HepG2 (cell line): Measurements from ENCODE around the gene TANGO2. TPM values are rescaled to one million over a fixed set of nuclear protein-coding genes. Genes with fewer than 3 reads are reported as not detected.

ENCODE experiments used
- EEA1 ChIP-seq: sonication (generic); formaldehyde crosslinking; IDR thresholded peaks from 2 replicates; pipeline ENCODE4 v1.5.1; 2020; ENCODE audit warnings: mild to moderate bottlenecking, missing genetic modification reagents, borderline replicate concordance
- GPN1 ChIP-seq: sonication (generic); formaldehyde crosslinking; IDR thresholded peaks from 2 replicates; pipeline ENCODE4 v1.5.1; 2020; ENCODE audit warnings: missing genetic modification reagents, borderline replicate concordance
- IKZF4 ChIP-seq: sonication (generic); formaldehyde crosslinking; IDR thresholded peaks from 2 replicates; pipeline ENCODE4 v1.5.1; 2020; ENCODE audit warnings: borderline replicate concordance, mild to moderate bottlenecking, low read depth, missing genetic modification reagents; ENCODE audit errors: not compliant biosample characterization
- KMT2A ChIP-seq: sonication (generic); formaldehyde crosslinking; IDR thresholded peaks from 2 replicates; pipeline ENCODE4 v1.4.0; 2020; ENCODE audit warnings: missing genetic modification reagents
- MXI1 ChIP-seq: IDR thresholded peaks from 3 replicates; pipeline ENCODE4 v1.6.1; 2012; ENCODE audit warnings: low read depth, low read length, inconsistent platforms, borderline replicate concordance
- MYC ChIP-seq: sonication (generic); formaldehyde crosslinking; IDR thresholded peaks from 2 replicates; pipeline ENCODE4 v1.9.0; 2021; ENCODE audit warnings: missing genetic modification reagents, borderline replicate concordance
- NCOR1 ChIP-seq: fragments of 200-600 bp; sonication (generic); IDR thresholded peaks from 2 replicates; pipeline ENCODE4 v1.7.0; 2017; ENCODE audit warnings: antibody characterized with exemption, low read length, borderline replicate concordance
- NPAS2 ChIP-seq: sonication (generic); formaldehyde crosslinking; IDR thresholded peaks from 2 replicates; pipeline ENCODE4 v1.8.0; 2022; ENCODE audit warnings: mild to moderate bottlenecking, missing genetic modification reagents, borderline replicate concordance
- REPIN1 ChIP-seq: sonication (generic); formaldehyde crosslinking; IDR thresholded peaks from 2 replicates; pipeline ENCODE4 v1.8.0; 2022; ENCODE audit warnings: missing genetic modification reagents, low read depth, mild to moderate bottlenecking, borderline replicate concordance
- RFX1 ChIP-seq: fragments of 450-650 bp; IDR thresholded peaks from 2 replicates; pipeline ENCODE4 v1.6.1; 2017
- RFXANK ChIP-seq: IDR thresholded peaks from 2 replicates; pipeline ENCODE4 v1.6.1; 2016
- YEATS4 ChIP-seq: sonication (generic); formaldehyde crosslinking; IDR thresholded peaks from 2 replicates; pipeline ENCODE4 v1.4.0; 2020; ENCODE audit warnings: missing genetic modification reagents, borderline replicate concordance
- ZNF333 ChIP-seq: sonication (generic); formaldehyde crosslinking; IDR thresholded peaks from 2 replicates; pipeline ENCODE4 v1.4.0; 2020; ENCODE audit warnings: mild to moderate bottlenecking, missing genetic modification reagents, borderline replicate concordance
- ZNF343 ChIP-seq: sonication (generic); formaldehyde crosslinking; IDR thresholded peaks from 2 replicates; pipeline ENCODE4 v1.4.0; 2020; ENCODE audit warnings: mild to moderate bottlenecking, missing genetic modification reagents
- ZNF83 ChIP-seq: sonication (generic); formaldehyde crosslinking; IDR thresholded peaks from 2 replicates; pipeline ENCODE4 v1.4.0; 2020; ENCODE audit warnings: missing genetic modification reagents, mild to moderate bottlenecking, borderline replicate concordance
- polyA plus RNA-seq, 8 experiments: library from polyadenylated mRNA; depleted of rRNA in 3 of 8; stranded (reverse) in 7 of 8; unstranded in 1 of 8; fragments of >200 nt; fragmentation: Illumina TruSeq in 4 of 8; extraction: Trizol in 4 of 8; gene quantifications; 2 replicates each; pipeline versions ENCODE4 v1.2.1 to v1.2.3, GENCODE V29; 2011 to 2016; ENCODE audit warnings: low read depth in 4 of 8, missing spikeins in 1 of 8, mixed read lengths in 1 of 8; ENCODE audit not compliant: insufficient read depth in 1 of 8
- total RNA-seq, 5 experiments: library from RNA; depleted of rRNA; stranded (reverse); fragments of >200 nt; fragmentation: Illumina TruSeq; extraction: Trizol; gene quantifications; 2 replicates each; pipeline ENCODE4 v1.2.3, GENCODE V29; 2016; ENCODE audit warnings: low read depth in 1 of 5
- TF ChIP-seq, protein P1 (sequence below): sonication (generic); formaldehyde crosslinking; IDR thresholded peaks from 2 replicates; pipeline ENCODE4 v1.4.0; 2020; ENCODE audit warnings: mild to moderate bottlenecking, missing genetic modification reagents
- TF ChIP-seq, protein P2 (sequence below): sonication (generic); formaldehyde crosslinking; IDR thresholded peaks from 2 replicates; pipeline ENCODE4 v1.4.0; 2020; ENCODE audit warnings: mild to moderate bottlenecking, missing genetic modification reagents
- TF ChIP-seq, protein P3 (sequence below): sonication (generic); formaldehyde crosslinking; IDR thresholded peaks from 2 replicates; pipeline ENCODE4 v1.4.0; 2020; ENCODE audit warnings: missing genetic modification reagents, mild to moderate bottlenecking, borderline replicate concordance
- TF ChIP-seq, protein P4 (sequence below): sonication (generic); formaldehyde crosslinking; IDR thresholded peaks from 2 replicates; pipeline ENCODE4 v1.4.0; 2020; ENCODE audit warnings: missing genetic modification reagents, borderline replicate concordance

TANGO2 gene
- total and polyA plus RNA-seq, 2 of the 13 experiments (the other 11 are each of a cell fraction or from before 2014, with no cell fraction given) = 12.9 to 14.8 TPM

DNA sequence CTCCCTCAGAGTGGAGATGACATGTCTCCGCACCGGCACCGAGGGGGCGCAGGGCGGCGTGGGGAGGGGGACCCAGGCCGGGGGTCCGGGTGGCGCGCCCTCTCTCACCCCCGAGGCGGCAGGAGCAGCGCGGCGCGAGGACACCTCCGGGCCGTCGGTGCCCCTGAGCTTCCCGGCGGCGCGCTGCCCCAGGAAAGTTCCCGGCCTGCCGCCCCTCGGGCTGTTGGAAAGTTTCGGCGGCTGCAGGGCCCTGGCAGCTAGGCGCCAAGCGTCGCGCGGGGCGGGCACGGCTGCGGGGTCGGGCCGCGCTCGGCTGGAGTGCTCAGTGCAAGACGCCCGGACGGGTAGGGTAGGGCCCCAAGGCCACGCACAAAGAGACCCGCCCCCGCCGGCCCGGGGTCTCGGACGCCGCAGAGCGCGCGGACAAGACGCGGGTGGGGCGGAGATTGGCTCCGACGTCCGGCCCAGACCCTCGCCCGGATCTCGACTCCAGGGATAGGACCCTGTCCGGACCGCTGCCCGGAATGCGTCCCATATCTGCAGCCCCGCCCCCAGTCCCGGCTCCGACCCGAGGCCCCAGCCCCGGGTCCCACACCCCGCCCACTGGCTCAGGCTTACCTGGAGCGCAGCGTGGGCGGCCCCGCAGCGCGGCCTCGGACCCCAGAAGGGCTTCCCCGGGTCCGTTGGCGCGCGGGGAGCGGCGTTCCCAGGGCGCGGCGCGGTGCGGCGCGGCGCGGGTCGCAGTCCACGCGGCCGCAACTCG, 4.8 kb upstream of the TANGO2 start (continued):
- TF ChIP-seq, protein P1, sequence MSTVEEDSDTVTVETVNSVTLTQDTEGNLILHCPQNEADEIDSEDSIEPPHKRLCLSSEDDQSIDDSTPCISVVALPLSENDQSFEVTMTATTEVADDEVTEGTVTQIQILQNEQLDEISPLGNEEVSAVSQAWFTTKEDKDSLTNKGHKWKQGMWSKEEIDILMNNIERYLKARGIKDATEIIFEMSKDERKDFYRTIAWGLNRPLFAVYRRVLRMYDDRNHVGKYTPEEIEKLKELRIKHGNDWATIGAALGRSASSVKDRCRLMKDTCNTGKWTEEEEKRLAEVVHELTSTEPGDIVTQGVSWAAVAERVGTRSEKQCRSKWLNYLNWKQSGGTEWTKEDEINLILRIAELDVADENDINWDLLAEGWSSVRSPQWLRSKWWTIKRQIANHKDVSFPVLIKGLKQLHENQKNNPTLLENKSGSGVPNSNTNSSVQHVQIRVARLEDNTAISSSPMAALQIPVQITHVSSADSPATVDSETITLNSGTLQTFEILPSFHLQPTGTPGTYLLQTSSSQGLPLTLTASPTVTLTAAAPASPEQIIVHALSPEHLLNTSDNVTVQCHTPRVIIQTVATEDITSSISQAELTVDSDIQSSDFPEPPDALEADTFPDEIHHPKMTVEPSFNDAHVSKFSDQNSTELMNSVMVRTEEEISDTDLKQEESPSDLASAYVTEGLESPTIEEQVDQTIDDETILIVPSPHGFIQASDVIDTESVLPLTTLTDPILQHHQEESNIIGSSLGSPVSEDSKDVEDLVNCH (CRISPR knock-in tag) = no peak
- TF ChIP-seq RFX1 = no peak
- no peak for TF ChIP-seq KMT2A (CRISPR knock-in tag)
- no peak for TF ChIP-seq RFXANK (CRISPR knock-in tag)
- TF ChIP-seq, protein P2, sequence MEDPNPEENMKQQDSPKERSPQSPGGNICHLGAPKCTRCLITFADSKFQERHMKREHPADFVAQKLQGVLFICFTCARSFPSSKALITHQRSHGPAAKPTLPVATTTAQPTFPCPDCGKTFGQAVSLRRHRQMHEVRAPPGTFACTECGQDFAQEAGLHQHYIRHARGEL (CRISPR knock-in tag) = no peak
- peak; percentile 52; the same call in 1 of the 3 replicates for TF ChIP-seq MXI1
- peak; percentile 38; the same call in 1 of the 2 replicates for TF ChIP-seq MYC (CRISPR knock-in tag)
- TF ChIP-seq ZNF343 (CRISPR knock-in tag) = 0 out of 2 replicates have a peak, but pooled peaks have one; percentile 36
- peak; percentile 43; the same call in 1 of the 2 replicates for TF ChIP-seq EEA1 (CRISPR knock-in tag)
- TF ChIP-seq YEATS4 (CRISPR knock-in tag) = peak; percentile 32; the same call in 1 of the 2 replicates
- no peak for TF ChIP-seq NCOR1
- TF ChIP-seq ZNF83 (CRISPR knock-in tag) = no peak
- TF ChIP-seq ZNF333 (CRISPR knock-in tag) = peak; percentile 57; the same call in 1 of the 2 replicates
- no peak for TF ChIP-seq NPAS2 (CRISPR knock-in tag)
- TF ChIP-seq IKZF4 (CRISPR knock-in tag) = peak; percentile 16
- TF ChIP-seq, protein P3, sequence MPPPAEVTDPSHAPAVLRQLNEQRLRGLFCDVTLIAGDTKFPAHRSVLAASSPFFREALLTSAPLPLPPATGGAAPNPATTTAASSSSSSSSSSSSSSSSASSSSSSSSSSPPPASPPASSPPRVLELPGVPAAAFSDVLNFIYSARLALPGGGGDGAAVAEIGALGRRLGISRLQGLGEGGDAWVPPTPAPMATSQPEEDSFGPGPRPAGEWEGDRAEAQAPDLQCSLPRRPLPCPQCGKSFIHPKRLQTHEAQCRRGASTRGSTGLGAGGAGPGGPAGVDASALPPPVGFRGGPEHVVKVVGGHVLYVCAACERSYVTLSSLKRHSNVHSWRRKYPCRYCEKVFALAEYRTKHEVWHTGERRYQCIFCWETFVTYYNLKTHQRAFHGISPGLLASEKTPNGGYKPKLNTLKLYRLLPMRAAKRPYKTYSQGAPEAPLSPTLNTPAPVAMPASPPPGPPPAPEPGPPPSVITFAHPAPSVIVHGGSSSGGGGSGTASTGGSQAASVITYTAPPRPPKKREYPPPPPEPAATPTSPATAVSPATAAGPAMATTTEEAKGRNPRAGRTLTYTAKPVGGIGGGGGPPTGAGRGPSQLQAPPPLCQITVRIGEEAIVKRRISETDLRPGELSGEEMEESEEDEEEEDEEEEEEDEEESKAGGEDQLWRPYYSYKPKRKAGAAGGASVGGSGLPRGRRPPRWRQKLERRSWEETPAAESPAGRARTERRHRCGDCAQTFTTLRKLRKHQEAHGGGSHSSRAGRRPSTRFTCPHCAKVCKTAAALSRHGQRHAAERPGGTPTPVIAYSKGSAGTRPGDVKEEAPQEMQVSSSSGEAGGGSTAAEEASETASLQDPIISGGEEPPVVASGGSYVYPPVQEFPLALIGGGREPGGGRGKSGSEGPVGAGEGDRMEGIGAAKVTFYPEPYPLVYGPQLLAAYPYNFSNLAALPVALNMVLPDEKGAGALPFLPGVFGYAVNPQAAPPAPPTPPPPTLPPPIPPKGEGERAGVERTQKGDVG (CRISPR knock-in tag) = no peak
- no peak for TF ChIP-seq GPN1
- TF ChIP-seq REPIN1 = no peak
- TF ChIP-seq, protein P4, sequence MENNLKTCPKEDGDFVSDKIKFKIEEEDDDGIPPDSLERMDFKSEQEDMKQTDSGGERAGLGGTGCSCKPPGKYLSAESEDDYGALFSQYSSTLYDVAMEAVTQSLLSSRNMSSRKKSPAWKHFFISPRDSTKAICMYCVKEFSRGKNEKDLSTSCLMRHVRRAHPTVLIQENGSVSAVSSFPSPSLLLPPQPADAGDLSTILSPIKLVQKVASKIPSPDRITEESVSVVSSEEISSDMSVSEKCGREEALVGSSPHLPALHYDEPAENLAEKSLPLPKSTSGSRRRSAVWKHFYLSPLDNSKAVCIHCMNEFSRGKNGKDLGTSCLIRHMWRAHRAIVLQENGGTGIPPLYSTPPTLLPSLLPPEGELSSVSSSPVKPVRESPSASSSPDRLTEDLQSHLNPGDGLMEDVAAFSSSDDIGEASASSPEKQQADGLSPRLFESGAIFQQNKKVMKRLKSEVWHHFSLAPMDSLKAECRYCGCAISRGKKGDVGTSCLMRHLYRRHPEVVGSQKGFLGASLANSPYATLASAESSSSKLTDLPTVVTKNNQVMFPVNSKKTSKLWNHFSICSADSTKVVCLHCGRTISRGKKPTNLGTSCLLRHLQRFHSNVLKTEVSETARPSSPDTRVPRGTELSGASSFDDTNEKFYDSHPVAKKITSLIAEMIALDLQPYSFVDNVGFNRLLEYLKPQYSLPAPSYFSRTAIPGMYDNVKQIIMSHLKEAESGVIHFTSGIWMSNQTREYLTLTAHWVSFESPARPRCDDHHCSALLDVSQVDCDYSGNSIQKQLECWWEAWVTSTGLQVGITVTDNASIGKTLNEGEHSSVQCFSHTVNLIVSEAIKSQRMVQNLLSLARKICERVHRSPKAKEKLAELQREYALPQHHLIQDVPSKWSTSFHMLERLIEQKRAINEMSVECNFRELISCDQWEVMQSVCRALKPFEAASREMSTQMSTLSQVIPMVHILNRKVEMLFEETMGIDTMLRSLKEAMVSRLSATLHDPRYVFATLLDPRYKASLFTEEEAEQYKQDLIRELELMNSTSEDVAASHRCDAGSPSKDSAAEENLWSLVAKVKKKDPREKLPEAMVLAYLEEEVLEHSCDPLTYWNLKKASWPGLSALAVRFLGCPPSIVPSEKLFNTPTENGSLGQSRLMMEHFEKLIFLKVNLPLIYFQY = peak; percentile 48; the same call in 1 of the 2 replicates
